Upper lobe of right lung (tissue), 1 donor: ENCODE results near the gene ASB1. TPM values are rescaled to one million over a fixed set of nuclear protein-coding genes. Genes with fewer than 3 reads are reported as not detected.

Experiments
- ATAC-seq: fragments of 200-7000 bp; cut with Tn5 transposase; one replicate; pipeline ENCODE4 v1.9.1; 2020; ENCODE audit warnings: mild to moderate bottlenecking, moderate library complexity
- DNase-seq: peaks from one replicate; pipeline ENCODE4 v3.0.0-alpha.2; 2020
- H3K27ac ChIP-seq: fragments of 200-600 bp; one replicate; pipeline ENCODE4 v1.8.0; 2022
- H3K27me3 ChIP-seq: fragments of 200-600 bp; one replicate; pipeline ENCODE4 v1.8.0; 2022; ENCODE audit warnings: mild to moderate bottlenecking
- H3K36me3 ChIP-seq: fragments of 200-600 bp; one replicate; pipeline ENCODE4 v1.8.0; 2022
- H3K4me1 ChIP-seq: fragments of 200-600 bp; one replicate; pipeline ENCODE4 v1.8.0; 2022
- H3K4me3 ChIP-seq: fragments of 200-600 bp; one replicate; pipeline ENCODE4 v1.8.0; 2022; ENCODE audit warnings: mild to moderate bottlenecking
- H3K9me3 ChIP-seq: fragments of 200-600 bp; one replicate; pipeline ENCODE4 v1.8.0; 2022
- intact Hi-C: fragments of 100-400 bp; cut with DNase I; formaldehyde crosslinking; loops from one replicate; pipeline ENCODE4 v1.11.0; 2022
- total RNA-seq: library from RNA; stranded (reverse); fragmentation: NEBNext Ultra II Directional; extraction: Animal tissue kit (Norgen Biotek cat#: 25700); gene quantifications from one replicate; pipeline ENCODE4 v1.2.1, GENCODE V29; 2021
- TF ChIP-seq, protein P1 (sequence below): fragments of 200-600 bp; IDR thresholded peaks from one replicate; pipeline ENCODE4 v1.8.0; 2022; ENCODE audit warnings: antibody characterized with exemption
- donor health status: DM: no; HTN: yes; CAD: no; lungs with severe emphysema.

The ASB1 gene
- total RNA-seq, 1 donor from 2014 or later, result 26.6 TPM

DNA sequence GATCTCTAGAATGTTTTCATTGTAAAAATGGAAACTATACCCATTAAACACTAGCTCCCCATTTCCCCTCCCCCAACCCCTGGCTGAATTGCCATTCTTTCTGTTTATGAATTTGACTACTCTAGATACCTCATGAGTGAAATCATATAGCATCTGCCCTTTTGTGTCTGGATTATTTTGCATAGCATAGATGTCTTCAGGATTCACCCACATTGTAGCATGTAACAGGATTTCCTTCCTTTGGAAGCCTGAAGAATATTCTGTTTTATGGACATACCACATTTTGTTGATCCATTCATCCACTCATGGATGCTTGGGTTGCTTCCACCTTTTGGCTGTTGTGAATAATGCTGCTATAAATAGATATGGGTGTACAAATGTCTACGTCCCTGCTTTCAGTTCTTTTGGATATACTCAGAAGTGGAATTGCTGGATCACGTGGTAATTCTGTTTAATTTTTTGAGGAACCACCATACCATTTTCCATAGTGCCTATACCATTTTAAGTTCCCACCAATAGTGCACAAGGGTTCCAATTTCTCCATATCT is 7.7 kb upstream of the ASB1 start:
- H3K4me3 ChIP-seq, result no peak overlapping the region
- intact Hi-C loops, result no loop called here
- H3K27me3 ChIP-seq, result no peaks in the 10 kb centered on the region
- no peak overlapping the region for H3K27ac ChIP-seq
- H3K4me1 ChIP-seq, result no peaks in the 10 kb centered on the region
- TF ChIP-seq, protein P1, sequence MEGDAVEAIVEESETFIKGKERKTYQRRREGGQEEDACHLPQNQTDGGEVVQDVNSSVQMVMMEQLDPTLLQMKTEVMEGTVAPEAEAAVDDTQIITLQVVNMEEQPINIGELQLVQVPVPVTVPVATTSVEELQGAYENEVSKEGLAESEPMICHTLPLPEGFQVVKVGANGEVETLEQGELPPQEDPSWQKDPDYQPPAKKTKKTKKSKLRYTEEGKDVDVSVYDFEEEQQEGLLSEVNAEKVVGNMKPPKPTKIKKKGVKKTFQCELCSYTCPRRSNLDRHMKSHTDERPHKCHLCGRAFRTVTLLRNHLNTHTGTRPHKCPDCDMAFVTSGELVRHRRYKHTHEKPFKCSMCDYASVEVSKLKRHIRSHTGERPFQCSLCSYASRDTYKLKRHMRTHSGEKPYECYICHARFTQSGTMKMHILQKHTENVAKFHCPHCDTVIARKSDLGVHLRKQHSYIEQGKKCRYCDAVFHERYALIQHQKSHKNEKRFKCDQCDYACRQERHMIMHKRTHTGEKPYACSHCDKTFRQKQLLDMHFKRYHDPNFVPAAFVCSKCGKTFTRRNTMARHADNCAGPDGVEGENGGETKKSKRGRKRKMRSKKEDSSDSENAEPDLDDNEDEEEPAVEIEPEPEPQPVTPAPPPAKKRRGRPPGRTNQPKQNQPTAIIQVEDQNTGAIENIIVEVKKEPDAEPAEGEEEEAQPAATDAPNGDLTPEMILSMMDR, result no peak
- no peak for DNase-seq
- no peak for ATAC-seq
- no peaks in the 10 kb centered on the region for H3K9me3 ChIP-seq
- no peaks in the 10 kb centered on the region for H3K36me3 ChIP-seq

DNA sequence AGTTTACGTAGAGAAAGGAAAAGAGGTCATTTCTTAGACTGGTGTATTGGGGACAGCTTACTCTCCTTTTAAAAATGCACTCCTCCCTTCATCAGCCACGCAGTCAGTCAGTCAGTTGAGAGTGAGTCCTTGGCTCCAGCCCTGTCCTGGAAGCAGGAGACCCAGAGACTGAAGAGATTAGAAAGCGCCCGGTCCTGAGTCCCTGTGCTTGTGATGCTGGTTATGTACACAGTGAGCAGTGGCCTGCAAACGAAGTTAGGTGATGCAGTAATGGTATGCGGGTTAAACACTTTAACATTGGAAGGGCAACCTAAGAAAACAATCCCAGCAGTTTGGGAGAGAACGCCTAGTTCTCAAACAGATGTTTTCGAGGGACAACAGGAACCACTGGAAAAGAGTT is 6.3 kb upstream of the ASB1 start:
- Histone ChIP-seq H3K27ac (no peak overlapping the region), H3K4me3 (no peak overlapping the region)

DNA sequence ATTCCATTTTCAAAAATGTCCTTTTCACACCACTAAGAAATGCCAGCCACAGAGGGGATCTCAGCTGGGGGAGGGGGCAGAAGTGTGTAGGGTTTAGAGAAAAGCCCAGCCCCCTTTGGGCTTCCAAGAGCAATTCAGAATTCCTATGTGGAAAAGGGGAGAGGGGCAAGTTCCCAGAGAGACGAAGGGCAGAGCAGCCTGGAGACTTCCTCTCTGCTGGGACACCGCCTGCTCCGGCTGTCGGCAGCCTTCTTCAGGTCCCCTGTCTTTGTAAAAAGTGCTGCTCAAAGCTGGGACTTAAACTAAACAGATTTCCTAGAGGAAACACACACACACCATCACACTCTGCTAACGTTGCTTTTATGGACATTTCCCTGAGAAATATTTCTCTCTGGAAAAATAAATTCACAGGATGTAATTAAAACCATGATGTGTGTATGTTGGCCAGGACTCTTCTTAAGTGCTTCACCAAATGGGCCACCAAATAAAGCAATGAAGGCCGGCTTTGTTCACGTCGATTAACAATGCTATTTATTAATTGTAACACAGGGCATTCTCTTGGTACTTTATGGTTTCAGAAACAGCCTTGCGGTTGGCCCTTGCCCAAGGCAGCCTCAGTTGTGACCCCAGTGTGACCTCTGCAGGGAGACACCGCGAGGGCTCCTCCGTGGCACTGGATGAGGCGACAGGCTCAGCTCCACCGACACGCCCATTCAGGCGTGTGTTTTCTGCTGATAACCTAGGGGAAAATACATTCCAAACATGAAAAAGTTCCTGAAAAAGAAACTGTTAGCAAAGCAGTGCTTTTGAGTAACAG is 5.6 kb upstream of the ASB1 start:
- H3K4me3 ChIP-seq, result no peak overlapping the region
- no peak for DNase-seq
- H3K36me3 ChIP-seq, result no peaks in the 10 kb centered on the region
- TF ChIP-seq, protein P1, result no peak
- no peaks in the 10 kb centered on the region for H3K9me3 ChIP-seq
- ATAC-seq, result no peak
- H3K27ac ChIP-seq, result no peak overlapping the region
- intact Hi-C loops, result no loop called here
- H3K4me1 ChIP-seq, result peaks cover 4% of the 10 kb centered on the region
- no peaks in the 10 kb centered on the region for H3K27me3 ChIP-seq

More for the DNA sequence above, 6.3 kb upstream of the ASB1 start:
- DNase-seq, result no peak
- H3K4me1 ChIP-seq, result no peaks in the 10 kb centered on the region
- H3K9me3 ChIP-seq, result no peaks in the 10 kb centered on the region
- H3K27me3 ChIP-seq, result no peaks in the 10 kb centered on the region
- H3K36me3 ChIP-seq, result no peaks in the 10 kb centered on the region
- intact Hi-C loops, result no loop called here
- no peak for ATAC-seq
- TF ChIP-seq, protein P1, result no peak

DNA sequence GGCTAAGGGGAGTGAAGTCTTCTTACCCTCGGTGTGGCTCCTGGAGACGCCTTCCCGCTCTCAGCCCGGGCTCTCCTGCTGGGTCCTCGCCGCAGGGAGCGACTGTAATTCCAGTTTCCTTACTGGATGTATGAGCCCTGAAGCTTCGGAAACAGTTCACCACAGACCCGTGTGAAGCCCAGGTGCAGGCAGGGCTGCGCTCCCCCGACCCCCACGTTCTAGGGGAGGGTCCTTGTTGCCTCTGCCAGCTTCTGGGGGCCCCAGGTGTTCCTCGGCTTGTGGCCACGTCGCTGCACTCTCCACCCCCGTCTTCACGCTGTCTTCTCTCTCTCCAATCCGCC is 5.1 kb upstream of the ASB1 start:
- Histone ChIP-seq H3K4me1 (peaks cover 6% of the 10 kb centered on the region), H3K4me3 (no peak overlapping the region), H3K27ac (no peak overlapping the region), H3K9me3 (no peaks in the 10 kb centered on the region), H3K27me3 (no peaks in the 10 kb centered on the region), H3K36me3 (no peaks in the 10 kb centered on the region)
- DNase-seq (no peak), ATAC-seq (no peak)
- intact Hi-C loops, result no loop called here
- TF ChIP-seq, protein P1, result no peak

DNA sequence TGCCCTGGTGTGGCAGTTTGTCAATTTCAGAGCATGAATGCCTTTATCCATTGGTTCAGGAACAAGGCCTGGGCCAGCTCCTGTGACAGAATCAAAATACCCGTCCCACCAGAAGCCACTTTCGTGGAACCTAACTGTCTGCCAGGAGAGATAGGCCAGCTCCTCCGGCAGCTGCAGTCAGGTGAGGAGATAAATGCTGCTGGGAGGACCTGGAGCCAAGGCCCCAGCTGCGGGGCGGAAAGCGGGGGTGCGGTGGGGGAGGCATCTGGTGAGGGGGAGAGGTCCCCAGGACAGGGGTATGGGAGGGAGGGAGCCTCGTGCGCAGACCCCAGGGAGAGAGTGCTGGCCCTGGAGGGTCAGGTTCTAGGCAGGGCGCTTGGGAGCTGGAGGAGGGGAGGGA is 4.4 kb upstream of the ASB1 start:
- DNase-seq (no peak), ATAC-seq (no peak)
- Histone ChIP-seq H3K4me3 (no peak overlapping the region), H3K9me3 (no peaks in the 10 kb centered on the region), H3K36me3 (no peaks in the 10 kb centered on the region), H3K27ac (no peak overlapping the region), H3K27me3 (no peaks in the 10 kb centered on the region), H3K4me1 (peaks cover 6% of the 10 kb centered on the region)
- intact Hi-C loops, result no loop called here
- TF ChIP-seq, protein P1, result no peak
